ENCODE measurements around the gene SCARF2. TPM values are rescaled to one million over a fixed set of nuclear protein-coding genes. Genes with fewer than 3 reads are reported as not detected.

The SCARF2 gene
- total RNA-seq, 1 experiment from 2014 or later: 10.8 TPM

- H3K79me2 ChIP-seq (ENCODE audit: insufficient read depth, low read length): no peaks in the 10 kb centered on the region
- H3K4me1 Mint-ChIP-seq: peaks cover 21 to 23% of the 10 kb centered on the region in 2 experiments
- TF ChIP-seq CTCF (conservative IDR thresholded peaks at IDR 0.05): no peak
Observed at GRCh38 chr22:20458530-20459151, 21.0 kb upstream of the SCARF2 start.

More at GRCh38 chr22:20458530-20459151, 21.0 kb upstream of the SCARF2 start:
- H4K5ac ChIP-seq (ENCODE audit: insufficient read length, low read depth, low read length): no peak overlapping the region
- no peak overlapping the region for H3K4ac ChIP-seq (ENCODE audit: low read depth, low read length)
- no peak overlapping the region for H2BK120ac ChIP-seq (ENCODE audit: low read depth, low read length, poor library complexity, severe bottlenecking)
- H2BK5ac ChIP-seq (ENCODE audit: insufficient read length, low read length): no peak overlapping the region
- H3K27ac Mint-ChIP-seq: peak overlapping the region in 1 of 3 experiments; percentile 10; a peak in 1 of 7 replicates
- H3K56ac ChIP-seq (ENCODE audit: insufficient read length, low read depth, low read length): no peak overlapping the region
- no peaks in the 10 kb centered on the region for H3K23me2 ChIP-seq (ENCODE audit: insufficient read length, low read depth, low read length, poor library complexity, severe bottlenecking)
- H3K23ac ChIP-seq (ENCODE audit: insufficient read length, low read depth, low read length): no peak overlapping the region
- H2BK20ac ChIP-seq (ENCODE audit: low read depth, low read length, poor library complexity, severe bottlenecking): no peak overlapping the region
- H3T11ph ChIP-seq (ENCODE audit: low read length): no peak overlapping the region
- H3K14ac ChIP-seq (ENCODE audit: insufficient read depth, low read length): no peak overlapping the region; the same call in 1 of the 2 replicates
- H3K4me1 ChIP-seq (ENCODE audit: insufficient read depth, low read length): peaks cover 2% of the 10 kb centered on the region; the same call in 1 of the 2 replicates
- no CpG with 5 or more reads among the region's 8 CpGs for WGBS (ENCODE audit: extremely low coverage, insufficient read length, low lambda C conversion rate)
- no peak overlapping the region for H3K4me2 ChIP-seq (ENCODE audit: insufficient read depth, insufficient read length, low read length)
- no peak for DNase-seq
- no peaks in the 10 kb centered on the region for H3K27me3 Mint-ChIP-seq (ENCODE audit: low read depth)
- no peak overlapping the region for H4K91ac ChIP-seq (ENCODE audit: insufficient read length, low read depth, low read length)
- no peak overlapping the region for H3K9ac ChIP-seq (ENCODE audit: extremely low read depth, insufficient read length, low read length)
- H3K79me1 ChIP-seq (ENCODE audit: insufficient read depth, low read depth, low read length, poor library complexity, severe bottlenecking): no peaks in the 10 kb centered on the region
- no peak overlapping the region for H3K4me3 Mint-ChIP-seq
- no peak overlapping the region for H3K27ac ChIP-seq (ENCODE audit: insufficient read length, low read depth, low read length)
- no peak overlapping the region for H3K18ac ChIP-seq (ENCODE audit: insufficient read length, low read depth, low read length)
- no peak overlapping the region for H2BK15ac ChIP-seq (ENCODE audit: low read depth, low read length)
- no peak overlapping the region for H4K8ac ChIP-seq (replicated peaks; ENCODE audit: insufficient read length, low read depth, low read length)
- H4K20me1 ChIP-seq (ENCODE audit: control insufficient read depth, insufficient read depth, insufficient read length): no peaks in the 10 kb centered on the region
- no peaks in the 10 kb centered on the region for H3K27me3 ChIP-seq (ENCODE audit: insufficient read depth, low read length)
- no peak overlapping the region for H2AFZ ChIP-seq (ENCODE audit: low read length)
- no peak overlapping the region for H2BK12ac ChIP-seq (ENCODE audit: insufficient read length, low read depth, low read length)
- peaks cover 2 to 13% (median 4%) of the 10 kb centered on the region in 3 experiments; a peak in 5 of 7 replicates for H3K36me3 Mint-ChIP-seq (ENCODE audit: insufficient read depth in 1 of 3, low read depth in 3 of 3)
- no peaks in the 10 kb centered on the region for H3K9me3 Mint-ChIP-seq
- no peaks in the 10 kb centered on the region for H3K9me3 ChIP-seq (ENCODE audit: control insufficient read depth, low read depth, low read length)
- H2AK5ac ChIP-seq (ENCODE audit: insufficient read length, low read length): no peak overlapping the region
